Fibroblast of villous mesenchyme (primary cell): ENCODE data around the gene MS4A1. TPM values are rescaled to one million over a fixed set of nuclear protein-coding genes. Genes with fewer than 3 reads are reported as not detected.

ENCODE experiments used
- DNase-seq: peaks from one replicate; pipeline ENCODE4 v3.0.0-alpha.2; 2010; ENCODE audit warnings: low read depth
- H3K4me3 ChIP-seq: 2 replicates; pipeline ENCODE4 v1.5.1; 2011; ENCODE audit warnings: low read depth, mild to moderate bottlenecking, low read length
- CTCF ChIP-seq: IDR thresholded peaks from 2 replicates; pipeline ENCODE4 v1.5.1; 2012; ENCODE audit warnings: low read depth, mild to moderate bottlenecking, low read length; ENCODE audit not compliant: insufficient read depth
- total RNA-seq: library from RNA; depleted of rRNA; stranded (reverse); fragments of >200 nt; gene quantifications from 2 replicates; pipeline ENCODE4 v1.2.3, GENCODE V29; 2012

The MS4A1 gene
- total RNA-seq, 1 donor: not detected

DNA sequence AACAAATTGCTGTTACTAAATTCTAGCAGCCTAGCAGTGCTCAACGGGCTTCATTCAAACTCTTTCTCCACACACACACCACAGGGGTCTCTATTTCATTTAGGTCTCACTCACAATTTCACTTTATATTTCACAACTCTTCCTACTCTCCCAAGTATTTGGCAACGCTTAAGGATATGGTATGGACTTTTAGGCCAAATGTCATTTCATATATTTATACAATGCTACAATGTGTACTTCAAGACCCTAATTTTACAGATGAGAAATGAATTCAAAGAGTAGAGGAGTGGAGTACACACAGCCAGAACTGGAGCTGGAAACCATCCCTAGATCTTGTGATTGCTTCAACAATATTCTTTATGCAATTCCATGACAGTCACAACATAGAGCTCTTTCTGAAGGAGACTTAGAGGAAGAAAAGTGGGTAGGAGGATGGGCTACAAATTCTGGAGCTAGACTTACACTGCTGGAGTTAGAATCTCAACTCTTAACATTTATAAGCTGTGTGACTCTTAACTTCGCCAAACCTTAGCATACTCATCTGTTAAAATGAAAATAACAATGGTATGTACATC is 57.1 kb downstream of the MS4A1 start:
- TF ChIP-seq CTCF: no peak
- DNase-seq: no peak

GRCh38 chr11:60513496-60514460 is 58.1 kb downstream of the MS4A1 start:
- no peak for DNase-seq
- TF ChIP-seq CTCF: no peak
- no peak overlapping the region for H3K4me3 ChIP-seq

More for the DNA sequence above, 57.1 kb downstream of the MS4A1 start:
- no peak overlapping the region for H3K4me3 ChIP-seq

GRCh38 chr11:60515144-60515855 is 59.7 kb downstream of the MS4A1 start, which contains the start of gene MS4A13:
MS4A13 (plus strand) TSS chr11:60515392; CDS start chr11:60518084, 2,692 bp downstream.
- no peak within 1 kb of the TSS for H3K4me3 ChIP-seq
- no peak for TF ChIP-seq CTCF
- no peak for DNase-seq

Other genes starting within 250 kb of the MS4A1 start
- gene MS4A4E, start 212.7 kb upstream of the MS4A1 start, total RNA-seq: not detected in 2 replicates
- gene MS4A4A, start 175.2 kb upstream of the MS4A1 start, total RNA-seq: not detected in 2 replicates
- not detected in 2 replicates for gene MS4A6E, start 128.6 kb upstream of the MS4A1 start, total RNA-seq
- gene MS4A7, start 77.3 kb upstream of the MS4A1 start, total RNA-seq: not detected in 2 replicates
- gene MS4A14, start 59.4 kb upstream of the MS4A1 start, total RNA-seq: not detected in 2 replicates
- not detected in 2 replicates for gene MS4A5, start 26.3 kb upstream of the MS4A1 start, total RNA-seq
- gene MS4A12, start 36.9 kb downstream of the MS4A1 start, total RNA-seq: not detected in 2 replicates
- gene MS4A13, start 59.5 kb downstream of the MS4A1 start, total RNA-seq: not detected in 2 replicates
- gene MS4A8, start 243.8 kb downstream of the MS4A1 start, total RNA-seq: under 0.01 TPM in 1 of 2 replicates, not detected in the other